Posterior cingulate gyrus (tissue), 11 donors: ENCODE results near the gene SOX10.
A peak's percentile ranks its signal among the peaks of the same experiment; 100 is the strongest.

ENCODE experiments used
- DNase-seq, 10 donors: peaks; one replicate each; pipeline versions ENCODE4 v3.0.0 to v3.0.0-alpha.2; 2020 to 2021; ENCODE audit warnings: mixed read lengths in 3 of 10
- intact Hi-C: fragments of 100-400 bp; cut with DNase I; formaldehyde crosslinking; loops from one replicate; pipeline ENCODE4 v1.15.1; 2023

SOX10 gene

GRCh38 chr22:37983860-37984791, at the start of gene SOX10:
Gene SOX10, minus strand, starts transcription at chr22:37984555. Its CDS starts 771 bp downstream, at chr22:37983784.
- intact Hi-C loops: loop anchor here (5.0 kb wide), 1 partner anchor 48 kb away; no protein-coding TSS in a partner anchor
- peak in 9 of 10 donors; percentile 48 to 96 (median 73) for DNase-seq

GRCh38 chr22:38033522-38034277, 49.3 kb upstream of the SOX10 start:
- intact Hi-C loops: loop anchor here (5.0 kb wide), 1 partner anchor 51 kb away; the partner anchor contains the start of gene SOX10
- DNase-seq: peak in 9 of 10 donors; percentile 83 to 98 (median 88)

- peak in 4 of 10 donors; percentile 60 to 76 (median 70) for DNase-seq
- intact Hi-C loops: loop anchor here (5.0 kb wide), 1 partner anchor 51 kb away; the partner anchor contains the start of gene SOX10
These were observed 48.5 kb upstream of the SOX10 start for GRCh38 chr22:38032681-38033521.

GRCh38 chr22:38031491-38031890, 47.1 kb upstream of the SOX10 start:
- peak in 3 of 10 donors; percentile 57 to 85 (median 63) for DNase-seq
- intact Hi-C loops: loop anchor here (5.0 kb wide), 1 partner anchor 49 kb away; the partner anchor contains the start of gene SOX10

GRCh38 chr22:38030311-38031133, 46.2 kb upstream of the SOX10 start:
- peak in 4 of 10 donors; percentile 22 to 78 (median 61) for DNase-seq

GRCh38 chr22:38029901-38030300, 45.5 kb upstream of the SOX10 start:
- intact Hi-C loops: loop anchor here (5.0 kb wide), 1 partner anchor 48 kb away; the partner anchor contains the start of gene SOX10
- peak in 4 of 10 donors; percentile 46 to 83 (median 80) for DNase-seq

More at GRCh38 chr22:38030311-38031133, 46.2 kb upstream of the SOX10 start:
- intact Hi-C loops: loop anchor here (5.0 kb wide), 1 partner anchor 48 kb away; the partner anchor contains the start of gene SOX10

- intact Hi-C loops: no loop called here
These were observed 45.0 kb upstream of the SOX10 start for GRCh38 chr22:38029370-38029769.

GRCh38 chr22:38028344-38029130, 44.2 kb upstream of the SOX10 start:
- intact Hi-C loops: no loop called here
- DNase-seq: peak in 3 of 10 donors; percentile 70 to 86 (median 76)

More at GRCh38 chr22:38029370-38029769, 45.0 kb upstream of the SOX10 start:
- peak in 1 of 10 donors; percentile 4 for DNase-seq

- peak in 5 of 10 donors; percentile 50 to 93 (median 86) for DNase-seq
These were observed 43.1 kb upstream of the SOX10 start for GRCh38 chr22:38027487-38027886.

GRCh38 chr22:38026130-38027111, 42.1 kb upstream of the SOX10 start:
- intact Hi-C loops: no loop called here
- DNase-seq: peak in 7 of 10 donors; percentile 51 to 95 (median 78)

More at GRCh38 chr22:38027487-38027886, 43.1 kb upstream of the SOX10 start:
- intact Hi-C loops: no loop called here

GRCh38 chr22:38025514-38025913, 41.2 kb upstream of the SOX10 start:
- DNase-seq: peak in 2 of 10 donors; percentile 15 to 25
- intact Hi-C loops: no loop called here

- intact Hi-C loops: no loop called here
- DNase-seq: peak in 3 of 10 donors; percentile 22 to 54 (median 40)
These were observed 38.7 kb upstream of the SOX10 start for GRCh38 chr22:38023045-38023444.

GRCh38 chr22:38021206-38021605, 36.9 kb upstream of the SOX10 start:
- DNase-seq: peak in 2 of 10 donors; percentile 12 to 34
- intact Hi-C loops: no loop called here

GRCh38 chr22:38018938-38019827, 34.8 kb upstream of the SOX10 start:
- intact Hi-C loops: no loop called here
- DNase-seq: peak in 3 of 10 donors; percentile 59 to 92 (median 85)
